Keratinocyte (primary cell): Measurements from ENCODE around the gene SKI. TPM values are rescaled to one million over a fixed set of nuclear protein-coding genes. Genes with fewer than 3 reads are reported as not detected.

Experiments
- DNase-seq: peaks from one replicate; pipeline ENCODE4 v3.0.0-alpha.2; 2011; ENCODE audit warnings: low read depth, missing footprints, low spot score
- FAIRE-seq: peaks from 2 replicates; lab custom pipeline; 2011; peaks lifted over from hg19 to GRCh38; lab: Jason Lieb, UNC
- H2AFZ ChIP-seq: 2 replicates; pipeline ENCODE4 v1.6.0; 2012; ENCODE audit warnings: low read length, control low read depth, inconsistent platforms; ENCODE audit not compliant: control insufficient read depth
- H3K27ac ChIP-seq: 2 replicates; pipeline ENCODE4 v1.5.1; 2011; ENCODE audit warnings: low read length; ENCODE audit not compliant: control insufficient read depth, insufficient read depth
- H3K27me3 ChIP-seq: 3 replicates; pipeline ENCODE4 v1.6.0; 2011; ENCODE audit warnings: low read length; ENCODE audit not compliant: control insufficient read depth, insufficient read depth; ENCODE audit errors: extremely low read depth
- H3K36me3 ChIP-seq, 2 experiments: 2 replicates in 1 of 2; 3 replicates in 1 of 2; pipeline ENCODE4 v1.5.1; 2011; ENCODE audit warnings: low read length in 2 of 2, mild to moderate bottlenecking in 1 of 2; ENCODE audit not compliant: control insufficient read depth in 2 of 2, insufficient read depth in 2 of 2; ENCODE audit errors: extremely low read depth in 1 of 2
- H3K4me1 ChIP-seq: 3 replicates; pipeline ENCODE4 v1.5.1; 2011; ENCODE audit warnings: low read length; ENCODE audit not compliant: control insufficient read depth, insufficient read depth; ENCODE audit errors: extremely low read depth
- H3K4me2 ChIP-seq: 3 replicates; pipeline ENCODE4 v1.6.0; 2011; ENCODE audit warnings: low read depth, low read length; ENCODE audit not compliant: control insufficient read depth, insufficient read depth; ENCODE audit errors: extremely low read depth
- H3K4me3 ChIP-seq, 3 experiments: fragments of 200-600 bp in 1 of 3; sonication (generic) in 1 of 3; 2 replicates in 2 of 3; 3 replicates in 1 of 3; pipeline ENCODE4 v1.5.1; 2011 to 2016; ENCODE audit warnings: low read length in 3 of 3, mild to moderate bottlenecking in 3 of 3, control low read depth in 2 of 3, inconsistent platforms in 1 of 3, low read depth in 1 of 3, mixed read lengths in 1 of 3, mixed run types in 1 of 3, moderate library complexity in 1 of 3; ENCODE audit not compliant: control insufficient read depth in 2 of 3, insufficient read depth in 2 of 3; ENCODE audit errors: extremely low read depth in 1 of 3
- H3K79me2 ChIP-seq: 2 replicates; pipeline ENCODE4 v1.6.0; 2012; ENCODE audit warnings: low read length; ENCODE audit not compliant: control insufficient read depth, insufficient read depth
- H3K9ac ChIP-seq: 3 replicates; pipeline ENCODE4 v1.6.0; 2011; ENCODE audit warnings: low read length; ENCODE audit not compliant: control insufficient read depth, insufficient read depth; ENCODE audit errors: extremely low read depth
- H3K9me1 ChIP-seq: 3 replicates; pipeline ENCODE4 v1.6.0; 2011; ENCODE audit warnings: low read length; ENCODE audit not compliant: control insufficient read depth, insufficient read depth; ENCODE audit errors: extremely low read depth
- H3K9me3 ChIP-seq: 2 replicates; pipeline ENCODE4 v1.5.1; 2012; ENCODE audit warnings: low read depth, low read length; ENCODE audit not compliant: control insufficient read depth
- H4K20me1 ChIP-seq: 3 replicates; pipeline ENCODE4 v1.6.0; 2011; ENCODE audit warnings: low read length; ENCODE audit not compliant: control insufficient read depth, insufficient read depth; ENCODE audit errors: extremely low read depth
- CTCF ChIP-seq, 3 experiments: IDR thresholded peaks in 1 of 3; conservative IDR thresholded peaks in 1 of 3; optimal IDR thresholded peaks in 1 of 3; 2 replicates in 2 of 3; 3 replicates in 1 of 3; pipeline versions ENCODE3 to v1.5.1; 2011; ENCODE audit warnings: low read length in 3 of 3, mild to moderate bottlenecking in 3 of 3, moderate library complexity in 2 of 3, control low read depth in 1 of 3, inconsistent platforms in 1 of 3; ENCODE audit not compliant: insufficient read depth in 2 of 3; ENCODE audit errors: extremely low read depth in 1 of 3
- EZH2 ChIP-seq: IDR thresholded peaks from one replicate; pipeline ENCODE4 v1.6.1; 2012; ENCODE audit warnings: inconsistent platforms, mild to moderate bottlenecking, low read length, moderate library complexity
- dilution Hi-C: fragments of 300-500 bp; cut with MboI; formaldehyde crosslinking; loops from one replicate; pipeline ENCODE4 v1.7.0; 2020; ENCODE audit warnings: low sequenced_read_pairs; ENCODE audit not compliant: extremely low pct_ligation_motif_present
- polyA plus RNA-seq, 5 experiments: library from polyadenylated mRNA; depleted of rRNA in 3 of 5; stranded (reverse) in 3 of 5; stranded (forward) in 1 of 5; unstranded in 1 of 5; fragments of >200 nt; gene quantifications; 1 replicate in 1 of 5; 2 replicates in 3 of 5; 3 replicates in 1 of 5; pipeline versions ENCODE4 v1.2.1 to v1.2.3, GENCODE V29; 2011 to 2012; ENCODE audit warnings: missing spikeins in 2 of 5, low read depth in 1 of 5, low replicate concordance in 1 of 5

The SKI gene
- polyA plus RNA-seq, 1 donor (not counting 4 experiments of a cell fraction or from before 2014, with no cell fraction given) = 4.8 TPM

- Histone ChIP-seq H3K4me3 (no peak overlapping the region), H3K9ac (no peak overlapping the region), H3K4me1 (peaks cover 15% of the 10 kb centered on the region), H4K20me1 (peaks cover 29% of the 10 kb centered on the region), H3K9me1 (peaks cover 6% of the 10 kb centered on the region), H3K27ac (no peak overlapping the region), H3K27me3 (no peaks in the 10 kb centered on the region), H3K4me2 (peak overlapping the region; percentile 41), H3K9me3 (no peaks in the 10 kb centered on the region), H2AFZ (no peak overlapping the region), H3K79me2 (peaks cover 86% of the 10 kb centered on the region), H3K36me3 (peaks cover 3 to 10% of the 10 kb centered on the region in 2 experiments)
- no peak for TF ChIP-seq CTCF (optimal IDR thresholded peaks at IDR 0.05 in 1 of 3, IDR thresholded peaks at IDR 0.05 in 1 of 3, conservative IDR thresholded peaks at IDR 0.05 in 1 of 3; ENCODE audit: extremely low read depth in 1 of 3, insufficient read depth in 2 of 3, low read length in 3 of 3)
- TF ChIP-seq EZH2 = no peak
- dilution Hi-C loops = no loop called here
- DNase-seq (no peak), FAIRE-seq (no peak)
Observed at GRCh38 chr1:2299131-2299627, 71.1 kb downstream of the SKI start.

GRCh38 chr1:2300004-2300771, 72.1 kb downstream of the SKI start:
- no peak overlapping the region for H3K4me3 ChIP-seq
- peaks cover 29% of the 10 kb centered on the region for H4K20me1 ChIP-seq
- no peak overlapping the region for H3K4me2 ChIP-seq
- peaks cover 15% of the 10 kb centered on the region for H3K4me1 ChIP-seq
- FAIRE-seq (no peak), DNase-seq (no peak)
- H3K9me1 ChIP-seq = peaks cover 6% of the 10 kb centered on the region
- peaks cover 76% of the 10 kb centered on the region for H3K79me2 ChIP-seq
- TF ChIP-seq CTCF (optimal IDR thresholded peaks at IDR 0.05 in 1 of 3, IDR thresholded peaks at IDR 0.05 in 1 of 3, conservative IDR thresholded peaks at IDR 0.05 in 1 of 3; ENCODE audit: extremely low read depth in 1 of 3, insufficient read depth in 2 of 3, low read length in 3 of 3) (no peak), EZH2 (no peak)
- peaks cover 10% of the 10 kb centered on the region in 2 experiments for H3K36me3 ChIP-seq
- dilution Hi-C loops = no loop called here
- no peaks in the 10 kb centered on the region for H3K27me3 ChIP-seq
- no peak overlapping the region for H3K9ac ChIP-seq
- no peak overlapping the region for H2AFZ ChIP-seq
- no peaks in the 10 kb centered on the region for H3K9me3 ChIP-seq
- H3K27ac ChIP-seq = no peak overlapping the region
